H1 (cell line): Measurements from ENCODE around the gene CHCHD3. TPM values are rescaled to one million over a fixed set of nuclear protein-coding genes. Genes with fewer than 3 reads are reported as not detected.

Experiments
- ATF3 ChIP-seq: IDR thresholded peaks from 2 replicates; pipeline ENCODE4 v1.6.1; 2011; ENCODE audit warnings: low read depth, mild to moderate bottlenecking, low read length; ENCODE audit not compliant: insufficient read depth
- BACH1 ChIP-seq: IDR thresholded peaks from 2 replicates; pipeline ENCODE4 v1.6.1; 2012; ENCODE audit warnings: low read length, improper control_type of control experiment
- RAD21 ChIP-seq, 2 experiments: IDR thresholded peaks in 1 of 2; conservative IDR thresholded peaks in 1 of 2; 2 replicates each; pipeline ENCODE4 v1.6.1; 2011; ENCODE audit warnings: low read depth in 2 of 2, low read length in 2 of 2, improper control_type of control experiment in 1 of 2, inconsistent platforms in 1 of 2, mild to moderate bottlenecking in 1 of 2, moderate library complexity in 1 of 2
- TAF7 ChIP-seq: optimal IDR thresholded peaks from 2 replicates; pipeline ENCODE3; 2011; ENCODE audit warnings: low read depth, mild to moderate bottlenecking, inconsistent platforms, low read length, moderate library complexity, borderline replicate concordance
- TCF12 ChIP-seq: IDR thresholded peaks from 2 replicates; pipeline ENCODE4 v1.6.1; 2011; ENCODE audit warnings: low read depth, mild to moderate bottlenecking, low read length
- polyA plus RNA-seq, 7 experiments: library from polyadenylated mRNA; depleted of rRNA in 3 of 7; stranded (reverse) in 5 of 7; unstranded in 2 of 7; fragments of >200 nt in 5 of 7; fragments of 200-250 nt in 2 of 7; gene quantifications; 1 replicate in 5 of 7; 2 replicates in 1 of 7; 4 replicates in 1 of 7; pipeline versions ENCODE4 v1.2.1 to v1.2.3, GENCODE V29; 2011 to 2013; ENCODE audit warnings: missing spikeins in 2 of 7, mixed read lengths in 2 of 7
- total RNA-seq: library from RNA; stranded (reverse); fragmentation: NEBNext Ultra II Directional; extraction: Animal tissue kit (Norgen Biotek cat#: 25700); gene quantifications from 2 replicates; pipeline ENCODE4 v1.2.1, GENCODE V29; 2021

Gene CHCHD3
- total and polyA plus RNA-seq, 2 of the 8 experiments (the other 6 are each of a cell fraction or from before 2014, with no cell fraction given), result 42.9 to 137 TPM

- TF ChIP-seq RAD21 (IDR thresholded peaks at IDR 0.05 in 1 of 2, conservative IDR thresholded peaks at IDR 0.05 in 1 of 2; ENCODE audit: low read depth in 2 of 2, low read length in 2 of 2), result no peak
- TF ChIP-seq ATF3, result no peak
- no peak for TF ChIP-seq TAF7
- TF ChIP-seq TCF12, result no peak
- no peak for TF ChIP-seq BACH1
These were observed 139.2 kb downstream of the CHCHD3 start (continued) for GRCh38 chr7:132942701-132943100.
